ENCODE measurements around the gene CSDE1.
A peak's percentile ranks its signal among the peaks of the same experiment; 100 is the strongest.
"Not testable (repeated sequence)": the region's sequence is repeated elsewhere in the genome, so short reads cannot be mapped to it uniquely, and the experiment has no call there.

Gene CSDE1

GRCh38 chr1:114757455-114758255 lies at the start of gene CSDE1:
CSDE1 (minus strand) TSS chr1:114757984; CDS start chr1:114739890, 18,094 bp downstream.
- DNase-seq: peak; percentile 97

- DNase-seq: not testable (repeated sequence)
Observed at GRCh38 chr1:114804449-114804848, 46.7 kb upstream of the CSDE1 start.

- DNase-seq: no peak
Observed at GRCh38 chr1:114803001-114803400, 45.2 kb upstream of the CSDE1 start.

GRCh38 chr1:114794038-114794437 lies 36.3 kb upstream of the CSDE1 start:
- DNase-seq: no peak

GRCh38 chr1:114790581-114790980 lies 32.8 kb upstream of the CSDE1 start:
- not testable (repeated sequence) for DNase-seq

- DNase-seq: not testable (repeated sequence)
Observed at GRCh38 chr1:114786440-114786839, 28.7 kb upstream of the CSDE1 start.

- no peak for DNase-seq
Observed at GRCh38 chr1:114782476-114782875, 24.7 kb upstream of the CSDE1 start.

- peak; percentile 96 for DNase-seq
Observed at GRCh38 chr1:114780344-114781226, 22.8 kb upstream of the CSDE1 start, which contains the start of gene SIKE1. SIKE1 (minus strand) TSS chr1:114780685; CDS start chr1:114780607, 78 bp downstream.

GRCh38 chr1:114779722-114780121 lies 21.9 kb upstream of the CSDE1 start:
- no peak for DNase-seq

GRCh38 chr1:114776726-114777125 lies 18.9 kb upstream of the CSDE1 start:
- DNase-seq: not testable (repeated sequence)

GRCh38 chr1:114771992-114772391 lies 14.2 kb upstream of the CSDE1 start:
- DNase-seq: no peak

- DNase-seq: no peak
Observed at GRCh38 chr1:114770989-114771388, 13.2 kb upstream of the CSDE1 start.

- no peak for DNase-seq
Observed at GRCh38 chr1:114764689-114765088, 6.9 kb upstream of the CSDE1 start.

GRCh38 chr1:114758256-114758832 lies 560 bp upstream of the CSDE1 start:
- no peak for DNase-seq

GRCh38 chr1:114756949-114757454 lies 782 bp downstream of the CSDE1 start:
- peak; percentile 36 for DNase-seq

- DNase-seq: no peak
Observed at GRCh38 chr1:114756009-114756892, 1.5 kb downstream of the CSDE1 start.

GRCh38 chr1:114755006-114755931 lies 2.5 kb downstream of the CSDE1 start:
- no peak for DNase-seq

- DNase-seq: not testable (repeated sequence)
Observed at GRCh38 chr1:114753702-114754101, 4.1 kb downstream of the CSDE1 start.

- DNase-seq: no peak
Observed at GRCh38 chr1:114753143-114753542, 4.6 kb downstream of the CSDE1 start.

- DNase-seq: no peak
Observed at GRCh38 chr1:114750780-114751179, 7.0 kb downstream of the CSDE1 start.

- no peak for DNase-seq
Observed at GRCh38 chr1:114749835-114750234, 7.9 kb downstream of the CSDE1 start.

All from CD4-positive, alpha-beta T cell treated with Interleukin-15 for 1 hour (primary cell).